ENCODE data around the gene KRT2. TPM values are rescaled to one million over a fixed set of nuclear protein-coding genes. Genes with fewer than 3 reads are reported as not detected.

Gene KRT2
- total and polyA plus RNA-seq, 2 of the 4 experiments (the other 2 are of a cell fraction), result not detected

- no peak for TF ChIP-seq MXI1 (IDR thresholded peaks at IDR 0.05; ENCODE audit: borderline replicate concordance, low read depth, low read length)
- TF ChIP-seq POLR2A (IDR thresholded peaks at IDR 0.05; ENCODE audit: low read depth, low read length), result no peak
- TF ChIP-seq CEBPB (IDR thresholded peaks at IDR 0.05; ENCODE audit: low read depth, low read length), result no peak
- TF ChIP-seq CTCF (conservative IDR thresholded peaks at IDR 0.05; ENCODE audit: low read depth, low read length), result no peak
- TF ChIP-seq BHLHE40 (IDR thresholded peaks at IDR 0.05; ENCODE audit: low read depth, low read length), result no peak
- TF ChIP-seq SMC3 (IDR thresholded peaks at IDR 0.05; ENCODE audit: low read depth, low read length), result no peak
- no peak for TF ChIP-seq NFE2L2 (IDR thresholded peaks at IDR 0.05; ENCODE audit: low read depth, low read length)
- no peak for TF ChIP-seq MAZ (IDR thresholded peaks at IDR 0.05; ENCODE audit: borderline replicate concordance, low read depth, low read length)
- no peak for TF ChIP-seq CHD1 (IDR thresholded peaks at IDR 0.05; ENCODE audit: low read depth, low read length)
- no peak for TF ChIP-seq MAFK (IDR thresholded peaks at IDR 0.05; ENCODE audit: low read depth, low read length)
- TF ChIP-seq USF2 (IDR thresholded peaks at IDR 0.05; ENCODE audit: low read depth, low read length), result no peak
- no peak for TF ChIP-seq RAD21 (IDR thresholded peaks at IDR 0.05; ENCODE audit: low read length)
- TF ChIP-seq RFX5 (IDR thresholded peaks at IDR 0.05; ENCODE audit: low read depth, low read length), result no peak
- TF ChIP-seq FOS (IDR thresholded peaks at IDR 0.05; ENCODE audit: low read depth, low read length), result no peak
- Histone ChIP-seq H3K79me1 (ENCODE audit: low read depth in 1 of 2, low read length in 2 of 2) (no peaks in the 10 kb centered on the region), H3K23ac (ENCODE audit: low read depth, low read length) (no peak overlapping the region), H4K8ac (ENCODE audit: low read depth in 2 of 2, low read length in 2 of 2) (no peak overlapping the region), H3K36me3 (ENCODE audit: control insufficient read depth, insufficient read depth, low read length) (no peaks in the 10 kb centered on the region), H2BK5ac (ENCODE audit: low read depth, low read length, poor library complexity, severe bottlenecking) (no peak overlapping the region), H3K9me1 (ENCODE audit: insufficient read depth, low read length) (no peaks in the 10 kb centered on the region), H4K91ac (ENCODE audit: insufficient read depth, low read depth, low read length) (no peak overlapping the region), H3K9me3 (ENCODE audit: control insufficient read depth, insufficient read depth, low read length) (no peaks in the 10 kb centered on the region), H2AFZ (replicated peaks; ENCODE audit: low read length, poor library complexity) (no peak overlapping the region), H2AK5ac (ENCODE audit: low read depth, low read length) (no peak overlapping the region), H3K27ac (ENCODE audit: insufficient read depth, low read length) (no peak overlapping the region), H3K4me1 (ENCODE audit: control insufficient read depth, insufficient read depth, low read length) (no peaks in the 10 kb centered on the region), H2BK20ac (ENCODE audit: low read depth, low read length) (no peak overlapping the region), H3K56ac (ENCODE audit: extremely low read depth, insufficient read depth, low read length) (no peak overlapping the region), H2BK15ac (ENCODE audit: low read depth, low read length) (no peak overlapping the region), H3K18ac (ENCODE audit: low read depth, low read length) (no peak overlapping the region), H2AK9ac (replicated peaks; ENCODE audit: low read depth, low read length, poor library complexity) (no peak overlapping the region), H3K14ac (replicated peaks; ENCODE audit: low read depth, low read length) (no peak overlapping the region), H3K27me3 (ENCODE audit: control insufficient read depth, insufficient read depth, low read length) (peaks cover 30% of the 10 kb centered on the region), H4K5ac (ENCODE audit: low read depth, low read length) (no peak overlapping the region), H3K4me3 (ENCODE audit: insufficient read depth, low read depth, low read length) (no peak overlapping the region), H4K20me1 (ENCODE audit: insufficient read depth, low read length) (no peaks in the 10 kb centered on the region), H2BK120ac (ENCODE audit: low read depth, low read length) (no peak overlapping the region), H3K9ac (ENCODE audit: low read depth, low read length) (no peak overlapping the region), H3K4me2 (ENCODE audit: low read depth, low read length) (no peak overlapping the region), H3K4ac (ENCODE audit: low read depth, low read length) (no peak overlapping the region)
- ATAC-seq (ENCODE audit: low read depth) (no peak), DNase-seq (no peak)
- no CpG with 5 or more reads among the region's 4 CpGs for WGBS, 2 experiments (ENCODE audit: extremely low coverage in 2 of 2, insufficient read length in 1 of 2)
- in situ Hi-C loops (cut with MboI; ENCODE audit: low sequenced_read_pairs) (no loop called here), dilution Hi-C loops (cut with HindIII; ENCODE audit: low sequenced_read_pairs, unreplicated experiment) (no loop called here), intact Hi-C loops (cut with micrococcal nuclease) (no loop called here)
- no TSS peak for BruUV-seq (replicated peaks)
- CTCF ChIA-PET, result no interaction called here
- POLR2A ChIA-PET (ENCODE audit: unreplicated experiment), result no interaction called here
Observed at GRCh38 chr12:52641468-52641867, 10.5 kb downstream of the KRT2 start.

Data from IMR-90 (cell line).